Panc1 (cell line): ENCODE data around the gene LIPH.

Experiments
- POLR2AphosphoS5 ChIP-seq: IDR thresholded peaks from 2 replicates; pipeline ENCODE4 v1.6.1; 2012; ENCODE audit warnings: mild to moderate bottlenecking, low read depth, low read length, moderate library complexity
- TF ChIP-seq, protein P1 (sequence below), 2 experiments: IDR thresholded peaks; 2 replicates each; pipeline ENCODE4 v1.6.1; 2011 to 2012; ENCODE audit warnings: low read depth in 2 of 2, control low read depth in 1 of 2, low read length in 1 of 2, mild to moderate bottlenecking in 1 of 2, moderate library complexity in 1 of 2; ENCODE audit not compliant: insufficient read depth in 1 of 2
- TF ChIP-seq, protein P2 (sequence below): fragments of 450-650 bp; IDR thresholded peaks from 2 replicates; pipeline ENCODE4 v1.5.1; 2017; ENCODE audit warnings: mild to moderate bottlenecking

DNA sequence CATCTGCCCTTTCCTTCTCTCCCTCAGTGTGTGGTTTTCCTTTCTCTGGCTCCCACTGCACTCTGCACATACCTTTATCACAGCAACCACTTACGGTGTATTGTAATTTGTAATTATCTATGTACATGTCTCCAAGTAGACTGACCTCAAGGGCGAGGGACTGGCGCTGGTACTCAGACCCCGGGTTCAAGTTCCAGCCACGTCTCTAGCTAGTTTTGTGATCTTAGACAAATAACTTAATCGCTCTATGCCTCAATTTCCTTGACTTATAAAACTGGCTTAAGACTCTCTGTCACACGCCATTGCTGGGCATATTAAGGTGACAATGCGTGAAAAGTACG lies 33.1 kb upstream of the LIPH start:
- TF ChIP-seq, protein P1, sequence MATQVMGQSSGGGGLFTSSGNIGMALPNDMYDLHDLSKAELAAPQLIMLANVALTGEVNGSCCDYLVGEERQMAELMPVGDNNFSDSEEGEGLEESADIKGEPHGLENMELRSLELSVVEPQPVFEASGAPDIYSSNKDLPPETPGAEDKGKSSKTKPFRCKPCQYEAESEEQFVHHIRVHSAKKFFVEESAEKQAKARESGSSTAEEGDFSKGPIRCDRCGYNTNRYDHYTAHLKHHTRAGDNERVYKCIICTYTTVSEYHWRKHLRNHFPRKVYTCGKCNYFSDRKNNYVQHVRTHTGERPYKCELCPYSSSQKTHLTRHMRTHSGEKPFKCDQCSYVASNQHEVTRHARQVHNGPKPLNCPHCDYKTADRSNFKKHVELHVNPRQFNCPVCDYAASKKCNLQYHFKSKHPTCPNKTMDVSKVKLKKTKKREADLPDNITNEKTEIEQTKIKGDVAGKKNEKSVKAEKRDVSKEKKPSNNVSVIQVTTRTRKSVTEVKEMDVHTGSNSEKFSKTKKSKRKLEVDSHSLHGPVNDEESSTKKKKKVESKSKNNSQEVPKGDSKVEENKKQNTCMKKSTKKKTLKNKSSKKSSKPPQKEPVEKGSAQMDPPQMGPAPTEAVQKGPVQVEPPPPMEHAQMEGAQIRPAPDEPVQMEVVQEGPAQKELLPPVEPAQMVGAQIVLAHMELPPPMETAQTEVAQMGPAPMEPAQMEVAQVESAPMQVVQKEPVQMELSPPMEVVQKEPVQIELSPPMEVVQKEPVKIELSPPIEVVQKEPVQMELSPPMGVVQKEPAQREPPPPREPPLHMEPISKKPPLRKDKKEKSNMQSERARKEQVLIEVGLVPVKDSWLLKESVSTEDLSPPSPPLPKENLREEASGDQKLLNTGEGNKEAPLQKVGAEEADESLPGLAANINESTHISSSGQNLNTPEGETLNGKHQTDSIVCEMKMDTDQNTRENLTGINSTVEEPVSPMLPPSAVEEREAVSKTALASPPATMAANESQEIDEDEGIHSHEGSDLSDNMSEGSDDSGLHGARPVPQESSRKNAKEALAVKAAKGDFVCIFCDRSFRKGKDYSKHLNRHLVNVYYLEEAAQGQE (IDR thresholded peaks at IDR 0.05; ENCODE audit: insufficient read depth in 1 of 2, low read depth in 2 of 2, low read length in 1 of 2), result no peak
- TF ChIP-seq, protein P2, sequence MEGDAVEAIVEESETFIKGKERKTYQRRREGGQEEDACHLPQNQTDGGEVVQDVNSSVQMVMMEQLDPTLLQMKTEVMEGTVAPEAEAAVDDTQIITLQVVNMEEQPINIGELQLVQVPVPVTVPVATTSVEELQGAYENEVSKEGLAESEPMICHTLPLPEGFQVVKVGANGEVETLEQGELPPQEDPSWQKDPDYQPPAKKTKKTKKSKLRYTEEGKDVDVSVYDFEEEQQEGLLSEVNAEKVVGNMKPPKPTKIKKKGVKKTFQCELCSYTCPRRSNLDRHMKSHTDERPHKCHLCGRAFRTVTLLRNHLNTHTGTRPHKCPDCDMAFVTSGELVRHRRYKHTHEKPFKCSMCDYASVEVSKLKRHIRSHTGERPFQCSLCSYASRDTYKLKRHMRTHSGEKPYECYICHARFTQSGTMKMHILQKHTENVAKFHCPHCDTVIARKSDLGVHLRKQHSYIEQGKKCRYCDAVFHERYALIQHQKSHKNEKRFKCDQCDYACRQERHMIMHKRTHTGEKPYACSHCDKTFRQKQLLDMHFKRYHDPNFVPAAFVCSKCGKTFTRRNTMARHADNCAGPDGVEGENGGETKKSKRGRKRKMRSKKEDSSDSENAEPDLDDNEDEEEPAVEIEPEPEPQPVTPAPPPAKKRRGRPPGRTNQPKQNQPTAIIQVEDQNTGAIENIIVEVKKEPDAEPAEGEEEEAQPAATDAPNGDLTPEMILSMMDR, result no peak
- TF ChIP-seq POLR2AphosphoS5, result no peak
